Breast epithelium (tissue), 3 donors: ENCODE results near the gene ZKSCAN5.

ENCODE experiments used
- POLR2AphosphoS5 ChIP-seq, 3 donors: sonication (generic); formaldehyde crosslinking; IDR thresholded peaks; one replicate each; pipeline ENCODE4 v1.6.1; 2017; ENCODE audit warnings: antibody characterized with exemption in 3 of 3
- TF ChIP-seq, protein P1 (sequence below), 3 donors: fragments of 450-650 bp; IDR thresholded peaks; one replicate each; pipeline ENCODE4 v1.5.1; 2016 to 2017; ENCODE audit warnings: antibody characterized with exemption in 3 of 3, mild to moderate bottlenecking in 3 of 3, moderate library complexity in 3 of 3

DNA sequence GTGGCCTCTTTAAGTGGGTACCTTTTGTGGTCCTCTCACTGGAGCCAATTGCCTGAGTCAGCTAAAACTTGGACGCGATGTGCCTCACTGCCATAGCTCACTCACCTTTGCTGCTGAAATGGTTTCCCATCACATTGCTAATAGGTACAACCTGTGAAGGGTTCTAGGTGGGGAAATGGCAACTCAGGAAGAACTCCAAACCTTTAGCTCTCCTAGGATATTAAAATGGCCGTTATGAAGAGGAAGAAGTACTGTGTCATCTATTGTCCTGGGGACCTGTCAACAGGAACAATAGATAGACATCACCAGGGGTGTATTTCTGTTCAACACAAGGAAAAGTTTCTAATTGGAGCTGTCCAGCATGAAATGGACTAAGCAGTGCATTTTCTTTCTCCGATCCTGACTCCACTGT is 52.7 kb downstream of the ZKSCAN5 start:
- TF ChIP-seq, protein P1, sequence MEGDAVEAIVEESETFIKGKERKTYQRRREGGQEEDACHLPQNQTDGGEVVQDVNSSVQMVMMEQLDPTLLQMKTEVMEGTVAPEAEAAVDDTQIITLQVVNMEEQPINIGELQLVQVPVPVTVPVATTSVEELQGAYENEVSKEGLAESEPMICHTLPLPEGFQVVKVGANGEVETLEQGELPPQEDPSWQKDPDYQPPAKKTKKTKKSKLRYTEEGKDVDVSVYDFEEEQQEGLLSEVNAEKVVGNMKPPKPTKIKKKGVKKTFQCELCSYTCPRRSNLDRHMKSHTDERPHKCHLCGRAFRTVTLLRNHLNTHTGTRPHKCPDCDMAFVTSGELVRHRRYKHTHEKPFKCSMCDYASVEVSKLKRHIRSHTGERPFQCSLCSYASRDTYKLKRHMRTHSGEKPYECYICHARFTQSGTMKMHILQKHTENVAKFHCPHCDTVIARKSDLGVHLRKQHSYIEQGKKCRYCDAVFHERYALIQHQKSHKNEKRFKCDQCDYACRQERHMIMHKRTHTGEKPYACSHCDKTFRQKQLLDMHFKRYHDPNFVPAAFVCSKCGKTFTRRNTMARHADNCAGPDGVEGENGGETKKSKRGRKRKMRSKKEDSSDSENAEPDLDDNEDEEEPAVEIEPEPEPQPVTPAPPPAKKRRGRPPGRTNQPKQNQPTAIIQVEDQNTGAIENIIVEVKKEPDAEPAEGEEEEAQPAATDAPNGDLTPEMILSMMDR (IDR thresholded peaks at IDR 0.05), result no peak
- TF ChIP-seq POLR2AphosphoS5 (IDR thresholded peaks at IDR 0.05), result no peak
